GM23338 (cell line): ENCODE measurements around the gene TAB3. TPM values are rescaled to one million over a fixed set of nuclear protein-coding genes. Genes with fewer than 3 reads are reported as not detected.

ENCODE experiments used
- ATAC-seq: fragments of 200-7000 bp; cut with Tn5 transposase; 3 replicates; pipeline ENCODE4 v1.9.1; 2020
- DNase-seq: peaks from one replicate; pipeline ENCODE4 v3.0.0-alpha.2; 2015; ENCODE audit warnings: low spot score
- H2AFZ ChIP-seq: fragments of 200-600 bp; sonication (generic); 2 replicates; pipeline ENCODE4 v1.8.0; 2016; ENCODE audit warnings: antibody characterized with exemption, mild to moderate bottlenecking, moderate library complexity
- H3F3A ChIP-seq: fragments of 200-600 bp; sonication (generic); replicated peaks from 2 replicates; pipeline ENCODE4 v1.8.0; 2017; ENCODE audit warnings: antibody characterized with exemption, mixed run types, low read depth
- H3K27ac ChIP-seq: fragments of 200-600 bp; sonication (generic); 2 replicates; pipeline ENCODE4 v1.6.1; 2016; ENCODE audit warnings: low read depth
- H3K27me3 ChIP-seq: fragments of 200-600 bp; sonication (generic); 2 replicates; pipeline ENCODE4 v1.8.0; 2016; ENCODE audit warnings: mild to moderate bottlenecking, mixed run types, moderate library complexity; ENCODE audit not compliant: insufficient read depth
- H3K36me3 ChIP-seq: fragments of 200-600 bp; sonication (generic); 2 replicates; pipeline ENCODE4 v1.8.0; 2016; ENCODE audit warnings: mild to moderate bottlenecking; ENCODE audit not compliant: insufficient read depth
- H3K4me1 ChIP-seq: fragments of 200-600 bp; sonication (generic); 2 replicates; pipeline ENCODE4 v1.8.0; 2016; ENCODE audit warnings: mild to moderate bottlenecking, moderate library complexity; ENCODE audit not compliant: insufficient read depth
- H3K4me2 ChIP-seq: fragments of 200-600 bp; sonication (generic); 2 replicates; pipeline ENCODE4 v1.7.1; 2017; ENCODE audit warnings: mixed run types
- H3K4me3 ChIP-seq: fragments of 200-600 bp; sonication (generic); 2 replicates; pipeline ENCODE4 v1.6.1; 2016; ENCODE audit warnings: mixed run types
- H3K79me2 ChIP-seq: fragments of 200-600 bp; sonication (generic); replicated peaks from 2 replicates; pipeline ENCODE4 v1.8.0; 2017; ENCODE audit warnings: mild to moderate bottlenecking; ENCODE audit not compliant: insufficient read depth
- H3K9me2 ChIP-seq: fragments of 200-600 bp; sonication (generic); 2 replicates; pipeline ENCODE4 v1.8.0; 2017; ENCODE audit not compliant: insufficient read depth
- H4K20me1 ChIP-seq: fragments of 200-600 bp; sonication (generic); replicated peaks from 2 replicates; pipeline ENCODE4 v1.8.0; 2017; ENCODE audit warnings: mild to moderate bottlenecking; ENCODE audit not compliant: insufficient read depth
- H3K27ac Mint-ChIP-seq: 2 replicates; pipeline ENCODE4 v1.8.0; 2020; ENCODE audit warnings: inconsistent platforms, mild to moderate bottlenecking, moderate library complexity, mixed read lengths
- H3K27me3 Mint-ChIP-seq: 3 replicates; pipeline ENCODE4 v1.8.0; 2022; ENCODE audit warnings: low read depth, mild to moderate bottlenecking, moderate library complexity, mixed read lengths, inconsistent platforms; ENCODE audit not compliant: insufficient read depth, poor library complexity
- H3K36me3 Mint-ChIP-seq: 3 replicates; pipeline ENCODE4 v1.8.0; 2021; ENCODE audit warnings: low read depth, mild to moderate bottlenecking, inconsistent platforms, moderate library complexity, mixed read lengths
- H3K4me1 Mint-ChIP-seq: 3 replicates; pipeline ENCODE4 v1.8.0; 2020; ENCODE audit warnings: mild to moderate bottlenecking, inconsistent platforms, mixed read lengths
- H3K4me3 Mint-ChIP-seq: 3 replicates; pipeline ENCODE4 v1.8.0; 2021; ENCODE audit warnings: moderate library complexity, mild to moderate bottlenecking, inconsistent platforms, mixed read lengths
- H3K9me3 Mint-ChIP-seq: 3 replicates; pipeline ENCODE4 v1.8.0; 2020; ENCODE audit warnings: moderate library complexity, mild to moderate bottlenecking, inconsistent platforms, mixed read lengths
- CREB1 ChIP-seq: fragments of 250-450 bp; sonication (Bioruptor Pico); IDR thresholded peaks from 2 replicates; pipeline ENCODE4 v1.5.0; 2020; ENCODE audit warnings: low read depth, mild to moderate bottlenecking, moderate library complexity
- CTCF ChIP-seq, 2 experiments: fragments of 200-600 bp in 1 of 2; sonication (generic) in 1 of 2; conservative IDR thresholded peaks; 2 replicates each; pipeline versions ENCODE4 v1.5.1 to v1.6.1; 2016 to 2017; ENCODE audit warnings: antibody characterized with exemption in 2 of 2, low read depth in 2 of 2, mild to moderate bottlenecking in 2 of 2, moderate library complexity in 1 of 2
- ETS1 ChIP-seq: IDR thresholded peaks from 2 replicates; pipeline ENCODE4 v1.6.1; 2016; ENCODE audit warnings: antibody characterized with exemption
- EZH2 ChIP-seq: fragments of 200-600 bp; sonication (generic); IDR thresholded peaks from one replicate; pipeline ENCODE4 v1.8.0; 2017; ENCODE audit warnings: antibody characterized with exemption, mild to moderate bottlenecking, low read depth; ENCODE audit not compliant: unreplicated experiment
- EZH2phosphoT487 ChIP-seq: fragments of 200-600 bp; sonication (generic); IDR thresholded peaks from one replicate; pipeline ENCODE4 v1.8.1; 2018; ENCODE audit warnings: antibody characterized with exemption; ENCODE audit not compliant: unreplicated experiment
- JUNB ChIP-seq: IDR thresholded peaks from one replicate; pipeline ENCODE4 v1.6.1; 2016; ENCODE audit warnings: antibody characterized with exemption; ENCODE audit not compliant: unreplicated experiment
- NANOG ChIP-seq: IDR thresholded peaks from 2 replicates; pipeline ENCODE4 v1.6.1; 2016; ENCODE audit warnings: antibody characterized with exemption, borderline replicate concordance
- POLR2AphosphoS5 ChIP-seq: IDR thresholded peaks from 2 replicates; pipeline ENCODE4 v1.6.1; 2016; ENCODE audit warnings: antibody characterized with exemption, low read depth
- REST ChIP-seq: IDR thresholded peaks from one replicate; pipeline ENCODE4 v1.6.1; 2018; ENCODE audit warnings: antibody characterized with exemption; ENCODE audit not compliant: unreplicated experiment
- STAT1 ChIP-seq: IDR thresholded peaks from one replicate; pipeline ENCODE4 v1.6.1; 2016; ENCODE audit warnings: antibody characterized with exemption; ENCODE audit not compliant: unreplicated experiment
- ZNF114 ChIP-seq: fragments of 250-450 bp; sonication (Bioruptor Pico); IDR thresholded peaks from 2 replicates; pipeline ENCODE4 v1.5.0; 2020; ENCODE audit warnings: mild to moderate bottlenecking, moderate library complexity
- ZNF331 ChIP-seq: fragments of 250-450 bp; sonication (Bioruptor Pico); IDR thresholded peaks from 2 replicates; pipeline ENCODE4 v1.5.0; 2020; ENCODE audit warnings: low read depth, mild to moderate bottlenecking, moderate library complexity
- ZNF462 ChIP-seq: fragments of 250-450 bp; sonication (Bioruptor Pico); IDR thresholded peaks from 2 replicates; pipeline ENCODE4 v1.5.0; 2020; ENCODE audit warnings: mild to moderate bottlenecking, moderate library complexity
- polyA plus RNA-seq: library from polyadenylated mRNA; unstranded; fragments of >200 nt; fragmentation: Nextera tagmentation; extraction: Ambion mirVana; gene quantifications from 2 replicates; pipeline ENCODE4 v1.2.1, GENCODE V29; 2016
- total RNA-seq: library from RNA; depleted of rRNA; stranded (reverse); fragments of >200 nt; shearing (Covaris generic); gene quantifications from 2 replicates; pipeline ENCODE4 v1.2.3, GENCODE V29; 2014

TAB3 gene
- total and polyA plus RNA-seq, 2 experiments from 2014 or later = 4.4 to 21.7 TPM

GRCh38 chrX:30791296-30792278 is 97.5 kb downstream of the TAB3 start:
- Histone ChIP-seq H3K4me3 (no peak overlapping the region), H3K27me3 (no peaks in the 10 kb centered on the region), H3K36me3 (no peaks in the 10 kb centered on the region), H3K4me1 (no peaks in the 10 kb centered on the region), H3K27ac (no peak overlapping the region), H4K20me1 (no peaks in the 10 kb centered on the region), H3K9me2 (no peaks in the 10 kb centered on the region), H3K79me2 (no peaks in the 10 kb centered on the region), H3K4me2 (no peak overlapping the region), H3F3A (no peaks in the 10 kb centered on the region), H2AFZ (no peak overlapping the region)
- no peak for TF ChIP-seq EZH2phosphoT487
- TF ChIP-seq CREB1 (CRISPR knock-in tag) = no peak
- TF ChIP-seq ZNF462 = no peak
- TF ChIP-seq STAT1 = no peak
- TF ChIP-seq POLR2AphosphoS5 = no peak
- no peak for TF ChIP-seq NANOG
- no peak for TF ChIP-seq ZNF114
- TF ChIP-seq JUNB = no peak
- no peak for TF ChIP-seq CTCF (conservative IDR thresholded peaks at IDR 0.05; ENCODE audit: low read depth in 2 of 2)
- no peak for TF ChIP-seq ZNF331
- no peak for TF ChIP-seq REST
- no peak for TF ChIP-seq EZH2
- no peak for TF ChIP-seq ETS1
- H3K4me1 Mint-ChIP-seq = no peaks in the 10 kb centered on the region
- H3K27me3 Mint-ChIP-seq = peaks cover 2% of the 10 kb centered on the region
- H3K36me3 Mint-ChIP-seq = no peaks in the 10 kb centered on the region
- DNase-seq (no peak), ATAC-seq (no peak)
- H3K4me3 Mint-ChIP-seq = no peak overlapping the region
- H3K9me3 Mint-ChIP-seq = no peaks in the 10 kb centered on the region
- no peak overlapping the region for H3K27ac Mint-ChIP-seq
